ENCODE results near the gene PGAM5. TPM values are rescaled to one million over a fixed set of nuclear protein-coding genes. Genes with fewer than 3 reads are reported as not detected.

The PGAM5 gene
- total and polyA plus RNA-seq, 2 experiments from 2014 or later = 17.6 to 27.2 TPM

GRCh38 chr12:132739600-132740312 is 29.1 kb downstream of the PGAM5 start:
- H3K27me3 ChIP-seq = no peaks in the 10 kb centered on the region
- TF ChIP-seq EZH2 (IDR thresholded peaks at IDR 0.05; ENCODE audit: borderline replicate concordance) (no peak), CTCF (IDR thresholded peaks at IDR 0.05; ENCODE audit: poor library complexity) (no peak)
- H3K9me3 ChIP-seq (ENCODE audit: low read depth) = no peaks in the 10 kb centered on the region
- no peak overlapping the region for H2AFZ ChIP-seq
- 96% methylated on average over 19 of the region's 19 CpGs for WGBS (ENCODE audit: low lambda C conversion rate, missing lambda C conversion rate)
- no peak overlapping the region for H3K4me3 ChIP-seq
- peaks cover 9% of the 10 kb centered on the region for H4K20me1 ChIP-seq (ENCODE audit: insufficient read depth, poor library complexity, severe bottlenecking)
- peaks cover 7% of the 10 kb centered on the region for H3K36me3 ChIP-seq (replicated peaks; ENCODE audit: insufficient read depth, low read depth)
- H3K79me2 ChIP-seq = peaks cover 24% of the 10 kb centered on the region
- no peak overlapping the region for H3K4me2 ChIP-seq
- DNase-seq (ENCODE audit: low spot score) = no peak
- no peaks in the 10 kb centered on the region for H3K4me1 ChIP-seq (ENCODE audit: insufficient read depth)
- no peak overlapping the region for H3K27ac ChIP-seq
- no peaks in the 10 kb centered on the region for H3K9me2 ChIP-seq (replicated peaks; ENCODE audit: insufficient read depth)

GRCh38 chr12:132740313-132740646 is 29.6 kb downstream of the PGAM5 start:
- Histone ChIP-seq H3K36me3 (replicated peaks; ENCODE audit: insufficient read depth, low read depth) (peaks cover 5% of the 10 kb centered on the region), H3K9me2 (replicated peaks; ENCODE audit: insufficient read depth) (no peaks in the 10 kb centered on the region), H4K20me1 (ENCODE audit: insufficient read depth, poor library complexity, severe bottlenecking) (peaks cover 9% of the 10 kb centered on the region), H3K79me2 (peaks cover 29% of the 10 kb centered on the region), H3K9me3 (ENCODE audit: low read depth) (no peaks in the 10 kb centered on the region), H3K27ac (no peak overlapping the region), H3K27me3 (no peaks in the 10 kb centered on the region), H3K4me2 (no peak overlapping the region), H3K4me1 (ENCODE audit: insufficient read depth) (no peaks in the 10 kb centered on the region), H2AFZ (no peak overlapping the region), H3K4me3 (no peak overlapping the region)
- TF ChIP-seq CTCF (IDR thresholded peaks at IDR 0.05; ENCODE audit: poor library complexity) (no peak), EZH2 (IDR thresholded peaks at IDR 0.05; ENCODE audit: borderline replicate concordance) (no peak), EZH2phosphoT487 (IDR thresholded peaks at IDR 0.05; ENCODE audit: low read depth, severe bottlenecking, unreplicated experiment) (no peak)
- WGBS (ENCODE audit: low lambda C conversion rate, missing lambda C conversion rate) = 95% methylated on average over 6 of the region's 6 CpGs
- DNase-seq (ENCODE audit: low spot score) = no peak

GRCh38 chr12:132740652-132741051 is 30.0 kb downstream of the PGAM5 start:
- Histone ChIP-seq H3K27ac (no peak overlapping the region), H3K9me3 (ENCODE audit: low read depth) (no peaks in the 10 kb centered on the region), H3K9me2 (replicated peaks; ENCODE audit: insufficient read depth) (no peaks in the 10 kb centered on the region), H2AFZ (no peak overlapping the region), H4K20me1 (ENCODE audit: insufficient read depth, poor library complexity, severe bottlenecking) (peaks cover 9% of the 10 kb centered on the region), H3K4me2 (no peak overlapping the region), H3K4me1 (ENCODE audit: insufficient read depth) (no peaks in the 10 kb centered on the region), H3K27me3 (no peaks in the 10 kb centered on the region), H3K36me3 (replicated peaks; ENCODE audit: insufficient read depth, low read depth) (peaks cover 5% of the 10 kb centered on the region), H3K79me2 (peaks cover 33% of the 10 kb centered on the region), H3K4me3 (no peak overlapping the region)
- WGBS (ENCODE audit: low lambda C conversion rate, missing lambda C conversion rate) = 94% methylated on average over 11 of the region's 11 CpGs
- TF ChIP-seq CTCF (IDR thresholded peaks at IDR 0.05; ENCODE audit: poor library complexity) = no peak
- TF ChIP-seq EZH2phosphoT487 (IDR thresholded peaks at IDR 0.05; ENCODE audit: low read depth, severe bottlenecking, unreplicated experiment) = no peak
- no peak for TF ChIP-seq EZH2 (IDR thresholded peaks at IDR 0.05; ENCODE audit: borderline replicate concordance)
- DNase-seq (ENCODE audit: low spot score) = no peak
